ENCODE data around the gene PPARG. TPM values are rescaled to one million over a fixed set of nuclear protein-coding genes. Genes with fewer than 3 reads are reported as not detected.

The PPARG gene
- total RNA-seq, 1 experiment from 2014 or later: 71.6 TPM

GRCh38 chr3:12253516-12254343, 35.1 kb upstream of the PPARG start:
- no peak overlapping the region for H3K4me3 ChIP-seq (replicated peaks in 1 of 2; ENCODE audit: low read depth in 1 of 2, low read length in 2 of 2)
- no peaks in the 10 kb centered on the region for H3K9me2 ChIP-seq (ENCODE audit: insufficient read depth)
- H3K4me2 ChIP-seq (ENCODE audit: low read length): no peak overlapping the region
- intact Hi-C loops (cut with micrococcal nuclease): no loop called here
- ChIA-PET CTCF (no interaction called here), RAD21 (ENCODE audit: low non-redundant PET in 1 of 2, low total read pairs in 2 of 2, uncharacterized antibody in 2 of 2, unreplicated experiment in 2 of 2) (no interaction called here), POLR2A (no interaction called here)
- no peak overlapping the region for H2AFZ ChIP-seq (ENCODE audit: low read depth, low read length, poor library complexity, severe bottlenecking)
- BruUV-seq (replicated peaks): no TSS peak
- no peak overlapping the region for H3K27ac ChIP-seq (ENCODE audit: low read depth, low read length)
- no peak for DNase-seq (ENCODE audit: low read depth, low spot score)
- TF ChIP-seq, protein P1, sequence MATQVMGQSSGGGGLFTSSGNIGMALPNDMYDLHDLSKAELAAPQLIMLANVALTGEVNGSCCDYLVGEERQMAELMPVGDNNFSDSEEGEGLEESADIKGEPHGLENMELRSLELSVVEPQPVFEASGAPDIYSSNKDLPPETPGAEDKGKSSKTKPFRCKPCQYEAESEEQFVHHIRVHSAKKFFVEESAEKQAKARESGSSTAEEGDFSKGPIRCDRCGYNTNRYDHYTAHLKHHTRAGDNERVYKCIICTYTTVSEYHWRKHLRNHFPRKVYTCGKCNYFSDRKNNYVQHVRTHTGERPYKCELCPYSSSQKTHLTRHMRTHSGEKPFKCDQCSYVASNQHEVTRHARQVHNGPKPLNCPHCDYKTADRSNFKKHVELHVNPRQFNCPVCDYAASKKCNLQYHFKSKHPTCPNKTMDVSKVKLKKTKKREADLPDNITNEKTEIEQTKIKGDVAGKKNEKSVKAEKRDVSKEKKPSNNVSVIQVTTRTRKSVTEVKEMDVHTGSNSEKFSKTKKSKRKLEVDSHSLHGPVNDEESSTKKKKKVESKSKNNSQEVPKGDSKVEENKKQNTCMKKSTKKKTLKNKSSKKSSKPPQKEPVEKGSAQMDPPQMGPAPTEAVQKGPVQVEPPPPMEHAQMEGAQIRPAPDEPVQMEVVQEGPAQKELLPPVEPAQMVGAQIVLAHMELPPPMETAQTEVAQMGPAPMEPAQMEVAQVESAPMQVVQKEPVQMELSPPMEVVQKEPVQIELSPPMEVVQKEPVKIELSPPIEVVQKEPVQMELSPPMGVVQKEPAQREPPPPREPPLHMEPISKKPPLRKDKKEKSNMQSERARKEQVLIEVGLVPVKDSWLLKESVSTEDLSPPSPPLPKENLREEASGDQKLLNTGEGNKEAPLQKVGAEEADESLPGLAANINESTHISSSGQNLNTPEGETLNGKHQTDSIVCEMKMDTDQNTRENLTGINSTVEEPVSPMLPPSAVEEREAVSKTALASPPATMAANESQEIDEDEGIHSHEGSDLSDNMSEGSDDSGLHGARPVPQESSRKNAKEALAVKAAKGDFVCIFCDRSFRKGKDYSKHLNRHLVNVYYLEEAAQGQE (IDR thresholded peaks at IDR 0.05; ENCODE audit: low read depth): no peak
- no peak for TF ChIP-seq ZFX (IDR thresholded peaks at IDR 0.05)
- TF ChIP-seq EZH2phosphoT487 (IDR thresholded peaks at IDR 0.05; ENCODE audit: borderline replicate concordance): no peak
- TF ChIP-seq ATF3 (IDR thresholded peaks at IDR 0.05): no peak
- TF ChIP-seq CBX3 (IDR thresholded peaks at IDR 0.05; ENCODE audit: low read depth): no peak
- TF ChIP-seq TCF7L2 (IDR thresholded peaks at IDR 0.05; ENCODE audit: borderline replicate concordance, extremely low read depth, insufficient read depth, insufficient read length): no peak
- no peak for TF ChIP-seq EZH2 (IDR thresholded peaks at IDR 0.05)
- TF ChIP-seq POLR2AphosphoS5 (IDR thresholded peaks at IDR 0.05; ENCODE audit: low read depth, low read length): no peak
- no peak for TF ChIP-seq RAD21 (IDR thresholded peaks at IDR 0.05; ENCODE audit: low read depth)
- TF ChIP-seq SIN3A (IDR thresholded peaks at IDR 0.05; ENCODE audit: low read depth): no peak
- no peak for TF ChIP-seq ZBTB33 (IDR thresholded peaks at IDR 0.05; ENCODE audit: extremely low read depth, insufficient replicate concordance, low read length)
- TF ChIP-seq, protein P2, sequence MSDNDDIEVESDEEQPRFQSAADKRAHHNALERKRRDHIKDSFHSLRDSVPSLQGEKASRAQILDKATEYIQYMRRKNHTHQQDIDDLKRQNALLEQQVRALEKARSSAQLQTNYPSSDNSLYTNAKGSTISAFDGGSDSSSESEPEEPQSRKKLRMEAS (IDR thresholded peaks at IDR 0.05): no peak
- TF ChIP-seq ELF1 (IDR thresholded peaks at IDR 0.05; ENCODE audit: borderline replicate concordance, low read depth): no peak
- H3K36me3 ChIP-seq (ENCODE audit: control insufficient read depth in 1 of 2, insufficient read depth in 2 of 2, low read length in 2 of 2): no peaks in the 10 kb centered on the region
- H3K9me3 ChIP-seq (ENCODE audit: control insufficient read depth in 1 of 2, insufficient read depth in 1 of 2, low read depth in 1 of 2, low read length in 2 of 2): no peaks in the 10 kb centered on the region
- no peak overlapping the region for H3K9ac ChIP-seq (ENCODE audit: low read length)
- H3K4me1 ChIP-seq (ENCODE audit: control insufficient read depth in 1 of 2, insufficient read depth in 2 of 2, low read length in 2 of 2): no peaks in the 10 kb centered on the region
- no peaks in the 10 kb centered on the region for H3K79me2 ChIP-seq (ENCODE audit: insufficient read depth, low read length)
- no peak for ATAC-seq
- no peaks in the 10 kb centered on the region for H3K27me3 ChIP-seq (ENCODE audit: insufficient read depth, low read length)
- H4K20me1 ChIP-seq (ENCODE audit: insufficient read depth): no peaks in the 10 kb centered on the region
